H1 (cell line): ENCODE data around the gene PLB1. TPM values are rescaled to one million over a fixed set of nuclear protein-coding genes. Genes with fewer than 3 reads are reported as not detected.

Source experiments
- CTCF ChIA-PET: fragments of 300-600 bp; sonication (Branson Sonifier 250); formaldehyde crosslinking; loops from one replicate; lab custom pipeline; 2021; ENCODE audit not compliant: partially characterized antibody; lab: Charles Lee
- POLR2A ChIA-PET: fragments of 300-600 bp; sonication (Branson Sonifier 250); formaldehyde crosslinking; loops from one replicate; lab custom pipeline; 2021; ENCODE audit warnings: inconsistent platforms; ENCODE audit not compliant: partially characterized antibody; lab: Charles Lee
- DNase-seq, 2 experiments: peaks; one replicate each; pipeline versions ENCODE4 v3.0.0 to v3.0.0-alpha.2; 2010 to 2022; ENCODE audit warnings: low spot score in 2 of 2, low read depth in 1 of 2, mixed read lengths in 1 of 2
- FAIRE-seq: peaks from 2 replicates; lab custom pipeline; 2011; peaks lifted over from hg19 to GRCh38; lab: Jason Lieb, UNC
- H2AFZ ChIP-seq: 2 replicates; pipeline ENCODE4 v1.8.1; 2012; ENCODE audit warnings: low read length, inconsistent platforms
- H2AK5ac ChIP-seq: 2 replicates; pipeline ENCODE4 v1.6.1; 2013; ENCODE audit warnings: low read depth, low read length
- H2BK120ac ChIP-seq: replicated peaks from 2 replicates; pipeline ENCODE3; 2013; ENCODE audit warnings: low read depth, low read length, inconsistent platforms
- H2BK12ac ChIP-seq: 2 replicates; pipeline ENCODE4 v1.6.1; 2013; ENCODE audit warnings: low read depth, low read length
- H2BK15ac ChIP-seq: 2 replicates; pipeline ENCODE4 v1.6.1; 2013; ENCODE audit warnings: low read length
- H2BK20ac ChIP-seq: 2 replicates; pipeline ENCODE4 v1.6.1; 2013; ENCODE audit warnings: low read length
- H2BK5ac ChIP-seq: 2 replicates; pipeline ENCODE4 v1.6.1; 2013; ENCODE audit warnings: low read depth, low read length
- H3K14ac ChIP-seq: 2 replicates; pipeline ENCODE4 v1.6.1; 2013; ENCODE audit warnings: inconsistent platforms; ENCODE audit not compliant: insufficient read length
- H3K18ac ChIP-seq: 2 replicates; pipeline ENCODE4 v1.6.1; 2013; ENCODE audit warnings: low read length; ENCODE audit errors: extremely low read depth
- H3K23ac ChIP-seq: 2 replicates; pipeline ENCODE4 v1.6.1; 2013; ENCODE audit warnings: inconsistent platforms; ENCODE audit not compliant: insufficient read length
- H3K23me2 ChIP-seq: 2 replicates; pipeline ENCODE4 v1.6.1; 2013; ENCODE audit warnings: low read depth, low read length
- H3K27ac ChIP-seq: 2 replicates; pipeline ENCODE4 v1.6.1; 2011; ENCODE audit warnings: low read depth, low read length, inconsistent platforms
- H3K27me3 ChIP-seq, 4 experiments: replicated peaks in 1 of 4; 1 replicate in 1 of 4; 2 replicates in 3 of 4; pipeline versions ENCODE4 v1.6.1 to v1.8.1; 2011 to 2013; ENCODE audit warnings: low read length in 3 of 4, mild to moderate bottlenecking in 3 of 4, inconsistent platforms in 2 of 4, mixed read lengths in 2 of 4, moderate library complexity in 1 of 4; ENCODE audit not compliant: control insufficient read depth in 3 of 4, insufficient read depth in 3 of 4; ENCODE audit errors: extremely low read depth in 1 of 4
- H3K36me3 ChIP-seq, 4 experiments: 2 replicates each; pipeline versions ENCODE4 v1.6.1 to v1.8.1; 2011 to 2013; ENCODE audit warnings: mild to moderate bottlenecking in 4 of 4, low read length in 3 of 4, moderate library complexity in 2 of 4, control low read depth in 1 of 4, inconsistent platforms in 1 of 4; ENCODE audit not compliant: insufficient read depth in 4 of 4, control insufficient read depth in 2 of 4
- H3K4ac ChIP-seq: replicated peaks from 2 replicates; pipeline ENCODE3; 2013; ENCODE audit warnings: low read length, low read depth, mixed read lengths, inconsistent platforms; ENCODE audit not compliant: insufficient read length
- H3K4me1 ChIP-seq, 4 experiments: replicated peaks in 1 of 4; 1 replicate in 1 of 4; 2 replicates in 3 of 4; pipeline versions ENCODE4 v1.6.1 to v1.8.1; 2011 to 2013; ENCODE audit warnings: low read length in 3 of 4, inconsistent platforms in 2 of 4, mixed read lengths in 1 of 4; ENCODE audit not compliant: insufficient read depth in 4 of 4, control insufficient read depth in 3 of 4
- H3K4me2 ChIP-seq, 2 experiments: 2 replicates each; pipeline versions ENCODE4 v1.6.1 to v1.8.1; 2011 to 2013; ENCODE audit warnings: low read depth in 2 of 2, low read length in 2 of 2, control low read depth in 1 of 2, inconsistent platforms in 1 of 2, mild to moderate bottlenecking in 1 of 2; ENCODE audit not compliant: insufficient read depth in 1 of 2
- H3K4me3 ChIP-seq, 4 experiments: fragments of 200-600, 300-600 bp in 1 of 4; sonication (generic), shearing (Covaris generic), sonication (Bioruptor Twin) in 1 of 4; 2 replicates each; pipeline versions ENCODE4 v1.5.1 to v1.8.1; 2011 to 2016; ENCODE audit warnings: low read length in 4 of 4, low read depth in 3 of 4, control low read depth in 2 of 4, inconsistent platforms in 2 of 4, mild to moderate bottlenecking in 2 of 4, mixed read lengths in 1 of 4, moderate library complexity in 1 of 4; ENCODE audit not compliant: insufficient read depth in 2 of 4; ENCODE audit errors: extremely low read depth in 1 of 4
- H3K56ac ChIP-seq: replicated peaks from 2 replicates; pipeline ENCODE3; 2013; ENCODE audit warnings: low read depth, mild to moderate bottlenecking, mixed read lengths, low read length, inconsistent platforms; ENCODE audit not compliant: insufficient read length
- H3K79me1 ChIP-seq: 2 replicates; pipeline ENCODE4 v1.6.1; 2013; ENCODE audit warnings: low read depth, low read length, control low read depth
- H3K79me2 ChIP-seq, 2 experiments: 2 replicates each; pipeline versions ENCODE4 v1.6.1 to v1.8.1; 2012 to 2013; ENCODE audit warnings: low read length in 2 of 2, mild to moderate bottlenecking in 2 of 2, inconsistent platforms in 1 of 2; ENCODE audit not compliant: insufficient read depth in 2 of 2, control insufficient read depth in 1 of 2
- H3K9ac ChIP-seq, 4 experiments: replicated peaks in 1 of 4; 1 replicate in 1 of 4; 2 replicates in 3 of 4; pipeline versions ENCODE4 v1.6.1 to v1.8.1; 2011 to 2013; ENCODE audit warnings: low read depth in 3 of 4, low read length in 3 of 4, control low read depth in 2 of 4, mild to moderate bottlenecking in 2 of 4, moderate library complexity in 2 of 4, inconsistent platforms in 1 of 4; ENCODE audit errors: extremely low read depth in 1 of 4
- H3K9me3 ChIP-seq, 2 experiments: 2 replicates each; pipeline versions ENCODE4 v1.6.1 to v1.8.1; 2012 to 2013; ENCODE audit warnings: mild to moderate bottlenecking in 2 of 2, moderate library complexity in 2 of 2, control low read depth in 1 of 2, inconsistent platforms in 1 of 2, low read depth in 1 of 2, low read length in 1 of 2, mixed read lengths in 1 of 2; ENCODE audit not compliant: insufficient read depth in 2 of 2
- H4K20me1 ChIP-seq, 2 experiments: replicated peaks in 1 of 2; 2 replicates each; pipeline versions ENCODE3 to v1.8.1; 2011 to 2013; ENCODE audit warnings: inconsistent platforms in 2 of 2, low read length in 2 of 2, mild to moderate bottlenecking in 1 of 2; ENCODE audit not compliant: insufficient read depth in 2 of 2, control insufficient read depth in 1 of 2
- H4K5ac ChIP-seq: 2 replicates; pipeline ENCODE4 v1.6.1; 2013; ENCODE audit warnings: low read length, low read depth, mixed read lengths, inconsistent platforms; ENCODE audit not compliant: insufficient read length
- H4K8ac ChIP-seq: 2 replicates; pipeline ENCODE4 v1.8.0; 2013; ENCODE audit warnings: mild to moderate bottlenecking, moderate library complexity, low read length, inconsistent platforms; ENCODE audit not compliant: insufficient read depth; ENCODE audit errors: extremely low read depth
- H4K91ac ChIP-seq: replicated peaks from 2 replicates; pipeline ENCODE3; 2013; ENCODE audit warnings: low read length, mixed read lengths, inconsistent platforms; ENCODE audit not compliant: insufficient read length
- CBX5 ChIP-seq: fragments of 300-800, 300-1000 bp; sonication (generic); IDR thresholded peaks from 2 replicates; pipeline ENCODE4 v1.7.1; 2016; ENCODE audit warnings: antibody characterized with exemption, low read length, low read depth
- HDAC2 ChIP-seq, 2 experiments: fragments of 300-600 bp in 1 of 2; sonication (generic) in 1 of 2; IDR thresholded peaks; 2 replicates each; pipeline ENCODE4 v1.6.1; 2011 to 2012; ENCODE audit warnings: low read depth in 2 of 2, low read length in 2 of 2, mild to moderate bottlenecking in 2 of 2, moderate library complexity in 2 of 2, borderline replicate concordance in 1 of 2, inconsistent platforms in 1 of 2
- POLR2AphosphoS5 ChIP-seq: IDR thresholded peaks from 2 replicates; pipeline ENCODE4 v1.6.1; 2011; ENCODE audit warnings: low read depth, low read length
- RAD21 ChIP-seq, 2 experiments: IDR thresholded peaks in 1 of 2; conservative IDR thresholded peaks in 1 of 2; 2 replicates each; pipeline ENCODE4 v1.6.1; 2011; ENCODE audit warnings: low read depth in 2 of 2, low read length in 2 of 2, improper control_type of control experiment in 1 of 2, inconsistent platforms in 1 of 2, mild to moderate bottlenecking in 1 of 2, moderate library complexity in 1 of 2
- RXRA ChIP-seq: IDR thresholded peaks from 2 replicates; pipeline ENCODE4 v1.6.1; 2011; ENCODE audit warnings: low read depth, mild to moderate bottlenecking, low read length, moderate library complexity; ENCODE audit not compliant: insufficient read depth
- USF2 ChIP-seq: IDR thresholded peaks from 2 replicates; pipeline ENCODE4 v1.6.1; 2011; ENCODE audit warnings: low read length, improper control_type of control experiment
- WGBS, 2 experiments: shearing (Covaris generic) in 1 of 2; methylation state at CpG; one replicate each; pipeline versions ENCODE4 v1.1.6 to v1.1.7; 2013 to 2015; ENCODE audit warnings: low lambda C conversion rate in 2 of 2, mixed read lengths in 2 of 2, inconsistent platforms in 1 of 2, low coverage in 1 of 2, missing lambda C conversion rate in 1 of 2; ENCODE audit not compliant: insufficient replicate concordance in 2 of 2, insufficient coverage in 1 of 2, insufficient read length in 1 of 2; ENCODE audit errors: extremely low coverage in 1 of 2, missing lambda C conversion rate in 1 of 2; 5-methylcytosine and 5-hydroxymethylcytosine counted together
- polyA plus RNA-seq, 7 experiments: library from polyadenylated mRNA; depleted of rRNA in 3 of 7; stranded (reverse) in 5 of 7; unstranded in 2 of 7; fragments of >200 nt in 5 of 7; fragments of 200-250 nt in 2 of 7; gene quantifications; 1 replicate in 5 of 7; 2 replicates in 1 of 7; 4 replicates in 1 of 7; pipeline versions ENCODE4 v1.2.1 to v1.2.3, GENCODE V29; 2011 to 2013; ENCODE audit warnings: missing spikeins in 2 of 7, mixed read lengths in 2 of 7
- total RNA-seq: library from RNA; stranded (reverse); fragmentation: NEBNext Ultra II Directional; extraction: Animal tissue kit (Norgen Biotek cat#: 25700); gene quantifications from 2 replicates; pipeline ENCODE4 v1.2.1, GENCODE V29; 2021

The PLB1 gene
- total and polyA plus RNA-seq, 2 of the 8 experiments (the other 6 are each of a cell fraction or from before 2014, with no cell fraction given): 0.20 to 0.36 TPM

- Histone ChIP-seq H3K4me1 (peaks cover 0 to 5% (median 0%) of the 10 kb centered on the region in 4 experiments; a peak in 4 of 7 replicates), H3K56ac (no peak overlapping the region), H3K36me3 (no peaks in the 10 kb centered on the region), H3K9me3 (no peaks in the 10 kb centered on the region), H3K4me2 (no peak overlapping the region), H2BK15ac (no peak overlapping the region), H3K79me2 (no peaks in the 10 kb centered on the region), H3K79me1 (no peaks in the 10 kb centered on the region), H2AFZ (no peak overlapping the region), H3K27me3 (no peaks in the 10 kb centered on the region), H3K23ac (no peak overlapping the region), H3K27ac (no peak overlapping the region), H2BK5ac (no peak overlapping the region), H2BK20ac (no peak overlapping the region), H3K23me2 (no peaks in the 10 kb centered on the region), H4K5ac (no peak overlapping the region), H3K9ac (no peak overlapping the region), H3K4me3 (no peak overlapping the region), H4K91ac (no peak overlapping the region), H2AK5ac (no peak overlapping the region), H3K18ac (no peak overlapping the region), H3K4ac (no peak overlapping the region), H3K14ac (no peak overlapping the region), H2BK120ac (no peak overlapping the region), H4K20me1 (no peaks in the 10 kb centered on the region), H2BK12ac (no peak overlapping the region), H4K8ac (0 out of 2 replicates have a peak overlapping the region, but pooled peaks have one; percentile 14)
- DNase-seq (no peak), FAIRE-seq (no peak)
- 90% methylated on average over 3 of the region's 3 CpGs; no CpG with 5 or more reads in 1 of the 2 experiments for WGBS, 2 experiments
- ChIA-PET POLR2A (no interaction called here), CTCF (interaction anchor here (1.2 to 9.6 kb wide), 3 partner anchors 14 to 172 kb away, joined by 3 to 55 read pairs (median 20); partner anchors contain the start of gene PPP1CB)
- no peak for TF ChIP-seq RAD21 (IDR thresholded peaks at IDR 0.05 in 1 of 2, conservative IDR thresholded peaks at IDR 0.05 in 1 of 2; ENCODE audit: low read depth in 2 of 2, low read length in 2 of 2)
- TF ChIP-seq CBX5: no peak
- TF ChIP-seq USF2: no peak
- no peak for TF ChIP-seq HDAC2 (IDR thresholded peaks at IDR 0.05; ENCODE audit: borderline replicate concordance in 1 of 2, low read depth in 2 of 2, low read length in 2 of 2)
- no peak for TF ChIP-seq RXRA
- TF ChIP-seq POLR2AphosphoS5: no peak
These were observed 83.7 kb downstream of the PLB1 start for GRCh38 chr2:28579606-28580005.
